Glutamatergic neuron (in vitro differentiated cells): ENCODE results near the gene PTPRN2. TPM values are rescaled to one million over a fixed set of nuclear protein-coding genes. Genes with fewer than 3 reads are reported as not detected.

ENCODE experiments used
- DNase-seq: peaks from one replicate; pipeline ENCODE4 v3.0.0; 2022
- H3K27ac Mint-ChIP-seq: one replicate; pipeline ENCODE4 v1.8.0; 2020; ENCODE audit warnings: mild to moderate bottlenecking, mixed read lengths, inconsistent platforms; ENCODE audit not compliant: unreplicated experiment
- H3K27me3 Mint-ChIP-seq: one replicate; pipeline ENCODE4 v1.8.0; 2020; ENCODE audit warnings: mild to moderate bottlenecking, moderate library complexity, mixed read lengths, inconsistent platforms; ENCODE audit not compliant: unreplicated experiment
- H3K36me3 Mint-ChIP-seq: one replicate; pipeline ENCODE4 v1.8.0; 2020; ENCODE audit warnings: mild to moderate bottlenecking, mixed read lengths, inconsistent platforms; ENCODE audit not compliant: unreplicated experiment
- H3K4me1 Mint-ChIP-seq: one replicate; pipeline ENCODE4 v1.8.0; 2020; ENCODE audit warnings: mild to moderate bottlenecking, low read depth, mixed read lengths, inconsistent platforms; ENCODE audit not compliant: unreplicated experiment
- H3K4me3 Mint-ChIP-seq: one replicate; pipeline ENCODE4 v1.8.0; 2020; ENCODE audit warnings: mild to moderate bottlenecking, mixed read lengths, inconsistent platforms; ENCODE audit not compliant: unreplicated experiment
- H3K9me3 Mint-ChIP-seq: one replicate; pipeline ENCODE4 v1.8.0; 2020; ENCODE audit warnings: mild to moderate bottlenecking, moderate library complexity, mixed read lengths, inconsistent platforms; ENCODE audit not compliant: unreplicated experiment
- CTCF ChIP-seq: fragments of 200-600 bp; sonication (generic); IDR thresholded peaks from one replicate; pipeline ENCODE4 v1.5.0; 2021; ENCODE audit not compliant: partially characterized antibody, unreplicated experiment
- total RNA-seq: library from RNA; stranded (reverse); fragmentation: NEBNext Ultra II Directional; extraction: Animal tissue kit (Norgen Biotek cat#: 25700); gene quantifications from one replicate; pipeline ENCODE4 v1.2.1, GENCODE V29; 2021; ENCODE audit not compliant: unreplicated experiment

PTPRN2 gene
- total RNA-seq, 1 donor from 2014 or later, result 49.0 TPM

DNA sequence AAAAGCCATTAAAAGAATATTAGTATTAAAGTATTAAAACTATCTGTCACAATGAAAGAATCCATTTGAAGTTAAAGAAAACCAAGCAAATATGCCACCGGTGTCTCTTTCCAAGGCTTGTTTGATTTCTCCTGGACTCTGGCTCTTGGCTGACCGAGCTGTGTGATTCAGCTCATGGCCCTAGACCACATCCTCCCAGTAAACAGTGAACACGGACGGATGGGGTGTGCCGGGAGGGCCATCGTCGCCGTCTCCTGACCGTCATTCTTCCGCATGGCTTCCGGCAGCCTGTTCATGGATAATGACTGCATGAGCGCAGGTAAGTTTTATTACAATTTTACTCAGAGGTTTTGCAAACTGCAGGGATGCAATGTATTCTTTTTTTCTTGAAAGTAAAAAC lies 1032.3 kb downstream of the PTPRN2 start:
- Mint-ChIP-seq H3K27ac (no peak overlapping the region), H3K4me3 (no peak overlapping the region), H3K9me3 (peaks cover 5% of the 10 kb centered on the region), H3K27me3 (peaks cover 2% of the 10 kb centered on the region), H3K4me1 (no peaks in the 10 kb centered on the region), H3K36me3 (no peaks in the 10 kb centered on the region)
- TF ChIP-seq CTCF, result no peak
- no peak for DNase-seq

DNA sequence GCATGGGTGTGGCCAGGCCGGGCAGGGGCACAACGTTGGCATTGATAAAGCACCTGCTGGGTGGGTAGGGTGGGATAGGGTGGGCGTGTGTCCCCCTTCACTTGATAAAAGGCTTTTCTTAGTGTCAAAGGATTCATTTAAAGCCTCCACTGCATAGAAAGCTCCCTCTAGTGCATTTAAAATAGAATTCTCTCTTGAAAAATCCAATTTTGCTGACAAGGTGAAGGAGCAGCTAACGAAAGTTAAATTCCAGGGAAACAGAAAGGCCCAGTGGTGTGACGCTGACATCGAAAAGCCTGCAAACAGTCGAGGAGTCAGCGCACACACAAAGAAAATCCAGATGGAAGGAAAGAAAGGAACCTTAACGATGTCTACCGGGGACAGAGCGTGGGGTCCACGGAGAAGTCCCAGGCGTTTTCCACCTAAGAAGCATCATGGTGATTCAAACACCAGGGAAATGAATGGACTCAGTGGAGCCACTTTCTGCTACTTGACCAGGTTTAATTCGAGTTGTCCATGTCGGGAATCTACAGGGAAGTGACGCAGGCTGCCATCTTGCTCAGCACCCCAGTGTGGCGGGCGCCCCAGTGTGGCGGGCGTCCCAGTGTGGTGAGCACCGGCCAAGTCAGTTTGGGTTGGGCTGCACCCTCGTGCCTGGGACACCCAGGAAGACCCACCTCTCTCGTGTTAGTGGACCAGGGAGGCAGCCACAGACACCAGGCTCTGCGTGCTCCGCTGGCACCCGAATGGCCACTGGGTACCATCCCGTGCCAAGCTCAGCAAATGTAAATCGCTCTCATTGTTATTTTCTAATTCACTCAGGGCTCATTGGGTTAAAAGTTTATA lies 1033.0 kb downstream of the PTPRN2 start:
- Mint-ChIP-seq H3K27me3 (peaks cover 2% of the 10 kb centered on the region), H3K4me3 (no peak overlapping the region), H3K9me3 (peaks cover 5% of the 10 kb centered on the region), H3K4me1 (no peaks in the 10 kb centered on the region), H3K36me3 (no peaks in the 10 kb centered on the region), H3K27ac (no peak overlapping the region)
- no peak for TF ChIP-seq CTCF
- no peak for DNase-seq

GRCh38 chr7:157553256-157553655 lies 1034.4 kb downstream of the PTPRN2 start:
- TF ChIP-seq CTCF, result no peak
- peaks cover 3% of the 10 kb centered on the region for H3K4me1 Mint-ChIP-seq
- no peak for DNase-seq
- H3K27me3 Mint-ChIP-seq, result peaks cover 2% of the 10 kb centered on the region
- no peak overlapping the region for H3K27ac Mint-ChIP-seq
- peaks cover 5% of the 10 kb centered on the region for H3K9me3 Mint-ChIP-seq
- no peak overlapping the region for H3K4me3 Mint-ChIP-seq
- no peaks in the 10 kb centered on the region for H3K36me3 Mint-ChIP-seq

GRCh38 chr7:157552295-157552993 lies 1035.2 kb downstream of the PTPRN2 start:
- Mint-ChIP-seq H3K4me1 (peaks cover 3% of the 10 kb centered on the region), H3K27me3 (peaks cover 2% of the 10 kb centered on the region), H3K36me3 (no peaks in the 10 kb centered on the region), H3K9me3 (peaks cover 8% of the 10 kb centered on the region), H3K27ac (no peak overlapping the region), H3K4me3 (no peak overlapping the region)
- DNase-seq, result no peak
- TF ChIP-seq CTCF, result no peak
